HepG2 (cell line): ENCODE measurements around the gene PFKM. TPM values are rescaled to one million over a fixed set of nuclear protein-coding genes. Genes with fewer than 3 reads are reported as not detected.

ENCODE experiments used
- ATM ChIP-seq: fragments of 450-650 bp; IDR thresholded peaks from 2 replicates; pipeline ENCODE4 v1.7.1; 2017; ENCODE audit warnings: mild to moderate bottlenecking, borderline replicate concordance
- CHD2 ChIP-seq: IDR thresholded peaks from 2 replicates; pipeline ENCODE4 v1.6.1; 2011; ENCODE audit warnings: low read depth, low read length, improper control_type of control experiment
- CSRNP1 ChIP-seq: sonication (generic); formaldehyde crosslinking; IDR thresholded peaks from 2 replicates; pipeline ENCODE4 v1.8.1; 2023; ENCODE audit warnings: mild to moderate bottlenecking, missing genetic modification reagents
- ESRRA ChIP-seq: sonication (generic); formaldehyde crosslinking; IDR thresholded peaks from 2 replicates; pipeline ENCODE4 v1.5.1; 2020; ENCODE audit warnings: mild to moderate bottlenecking, low read depth, missing genetic modification reagents
- MEIS1 ChIP-seq: sonication (generic); formaldehyde crosslinking; IDR thresholded peaks from 2 replicates; pipeline ENCODE4 v1.9.0; 2021; ENCODE audit warnings: mild to moderate bottlenecking, missing genetic modification reagents, moderate library complexity, borderline replicate concordance
- POLR2AphosphoS5 ChIP-seq: IDR thresholded peaks from 2 replicates; pipeline ENCODE4 v1.6.1; 2012; ENCODE audit warnings: low read depth, low read length
- SKIL ChIP-seq: sonication (generic); formaldehyde crosslinking; IDR thresholded peaks from 2 replicates; pipeline ENCODE4 v1.8.0; 2022; ENCODE audit warnings: missing genetic modification reagents, mild to moderate bottlenecking, moderate library complexity, borderline replicate concordance
- THAP9 ChIP-seq: sonication (generic); formaldehyde crosslinking; IDR thresholded peaks from 2 replicates; pipeline ENCODE4; 2020; ENCODE audit warnings: missing genetic modification reagents, mild to moderate bottlenecking, borderline replicate concordance
- ZBTB42 ChIP-seq: sonication (generic); formaldehyde crosslinking; IDR thresholded peaks from 2 replicates; pipeline ENCODE4 v1.5.0; 2020; ENCODE audit warnings: mild to moderate bottlenecking, missing genetic modification reagents
- ZMYM4 ChIP-seq: sonication (generic); formaldehyde crosslinking; IDR thresholded peaks from 2 replicates; pipeline ENCODE4 v1.8.1; 2023; ENCODE audit warnings: mild to moderate bottlenecking, missing genetic modification reagents
- ZNF18 ChIP-seq: sonication (generic); formaldehyde crosslinking; IDR thresholded peaks from 2 replicates; pipeline ENCODE4 v1.8.0; 2022; ENCODE audit warnings: mild to moderate bottlenecking, missing genetic modification reagents; ENCODE audit not compliant: insufficient replicate concordance
- ZNF501 ChIP-seq: sonication (generic); formaldehyde crosslinking; IDR thresholded peaks from 2 replicates; pipeline ENCODE4 v1.5.1; 2020; ENCODE audit warnings: mild to moderate bottlenecking, moderate library complexity, missing genetic modification reagents
- ZSCAN25 ChIP-seq: sonication (generic); formaldehyde crosslinking; IDR thresholded peaks from 2 replicates; pipeline ENCODE4 v1.8.0; 2022; ENCODE audit warnings: mild to moderate bottlenecking, missing genetic modification reagents
- polyA plus RNA-seq, 8 experiments: library from polyadenylated mRNA; depleted of rRNA in 3 of 8; stranded (reverse) in 7 of 8; unstranded in 1 of 8; fragments of >200 nt; fragmentation: Illumina TruSeq in 4 of 8; extraction: Trizol in 4 of 8; gene quantifications; 2 replicates each; pipeline versions ENCODE4 v1.2.1 to v1.2.3, GENCODE V29; 2011 to 2016; ENCODE audit warnings: low read depth in 4 of 8, missing spikeins in 1 of 8, mixed read lengths in 1 of 8; ENCODE audit not compliant: insufficient read depth in 1 of 8
- total RNA-seq, 5 experiments: library from RNA; depleted of rRNA; stranded (reverse); fragments of >200 nt; fragmentation: Illumina TruSeq; extraction: Trizol; gene quantifications; 2 replicates each; pipeline ENCODE4 v1.2.3, GENCODE V29; 2016; ENCODE audit warnings: low read depth in 1 of 5

PFKM gene
- total and polyA plus RNA-seq, 2 of the 13 experiments (the other 11 are each of a cell fraction or from before 2014, with no cell fraction given): 1.9 to 2.4 TPM

GRCh38 chr12:48157018-48157888 is 38.1 kb downstream of the PFKM start, which contains the start of gene ASB8 (continued):
- TF ChIP-seq ATM: no peak
- TF ChIP-seq CHD2: 0 out of 2 replicates have a peak, but pooled peaks have one; percentile 33
- TF ChIP-seq ZNF501 (CRISPR knock-in tag): peak; percentile 85; the same call in 1 of the 2 replicates
- peak; percentile 7 for TF ChIP-seq ZNF18 (CRISPR knock-in tag)
- no peak for TF ChIP-seq CSRNP1
- TF ChIP-seq POLR2AphosphoS5: peak; percentile 70
- no peak for TF ChIP-seq SKIL
- TF ChIP-seq ZSCAN25: 0 out of 2 replicates have a peak, but pooled peaks have one; percentile 21
- TF ChIP-seq ZMYM4 (CRISPR knock-in tag): peak; percentile 85
- peak; percentile 77; the same call in 1 of the 2 replicates for TF ChIP-seq THAP9 (CRISPR knock-in tag)
- TF ChIP-seq ZBTB42 (CRISPR knock-in tag): peak; percentile 18; the same call in 1 of the 2 replicates
- TF ChIP-seq MEIS1 (CRISPR knock-in tag): peak; percentile 67; the same call in 1 of the 2 replicates
- peak; percentile 22; the same call in 1 of the 2 replicates for TF ChIP-seq ESRRA (CRISPR knock-in tag)
